Sciatic nerve (tissue), 2 donors: Measurements from ENCODE around the gene AMDHD2. TPM values are rescaled to one million over a fixed set of nuclear protein-coding genes. Genes with fewer than 3 reads are reported as not detected.
"Not testable (repeated sequence)": the region's sequence is repeated elsewhere in the genome, so short reads cannot be mapped to it uniquely, and the experiment has no call there.

Source experiments
- ATAC-seq: fragments of 200-7000 bp; cut with Tn5 transposase; one replicate; pipeline ENCODE4 v1.9.1; 2020; ENCODE audit warnings: mild to moderate bottlenecking, moderate library complexity
- DNase-seq: peaks from one replicate; pipeline ENCODE4 v3.0.0-alpha.2; 2020; ENCODE audit warnings: low spot score
- intact Hi-C: fragments of 100-400 bp; cut with DNase I; formaldehyde crosslinking; loops from one replicate; pipeline ENCODE4 v1.14.2; 2022
- total RNA-seq: library from RNA; stranded (reverse); fragmentation: NEBNext Ultra II Directional; extraction: Animal tissue kit (Norgen Biotek cat#: 25700); gene quantifications from one replicate; pipeline ENCODE4 v1.2.1, GENCODE V29; 2021
- donor health status: DM: no; HTN: no; CAD: no.
- donor health status: DM: no; HTN: no; CAD: no.

AMDHD2 gene, protein sequence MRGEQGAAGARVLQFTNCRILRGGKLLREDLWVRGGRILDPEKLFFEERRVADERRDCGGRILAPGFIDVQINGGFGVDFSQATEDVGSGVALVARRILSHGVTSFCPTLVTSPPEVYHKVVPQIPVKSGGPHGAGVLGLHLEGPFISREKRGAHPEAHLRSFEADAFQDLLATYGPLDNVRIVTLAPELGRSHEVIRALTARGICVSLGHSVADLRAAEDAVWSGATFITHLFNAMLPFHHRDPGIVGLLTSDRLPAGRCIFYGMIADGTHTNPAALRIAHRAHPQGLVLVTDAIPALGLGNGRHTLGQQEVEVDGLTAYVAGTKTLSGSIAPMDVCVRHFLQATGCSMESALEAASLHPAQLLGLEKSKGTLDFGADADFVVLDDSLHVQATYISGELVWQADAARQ
- total RNA-seq: 38.5 TPM

GRCh38 chr16:2520097-2520783 is at the start of gene AMDHD2:
Gene AMDHD2, plus strand, starts transcription at chr16:2520371. Its CDS starts 88 bp downstream, at chr16:2520459.
- peak; percentile 97 for DNase-seq
- intact Hi-C loops: no loop called here
- peak; percentile 86 for ATAC-seq

- ATAC-seq: no peak
- intact Hi-C loops: no loop called here
- no peak for DNase-seq
These were observed 49.6 kb upstream of the AMDHD2 start for GRCh38 chr16:2470603-2471015.

GRCh38 chr16:2471016-2471652 is 49.0 kb upstream of the AMDHD2 start, which contains the start of gene NTN3:
Gene NTN3, plus strand, starts transcription at chr16:2471297. Its CDS starts 405 bp downstream, at chr16:2471702.
- DNase-seq (no peak), ATAC-seq (no peak)
- intact Hi-C loops: no loop called here

DNA sequence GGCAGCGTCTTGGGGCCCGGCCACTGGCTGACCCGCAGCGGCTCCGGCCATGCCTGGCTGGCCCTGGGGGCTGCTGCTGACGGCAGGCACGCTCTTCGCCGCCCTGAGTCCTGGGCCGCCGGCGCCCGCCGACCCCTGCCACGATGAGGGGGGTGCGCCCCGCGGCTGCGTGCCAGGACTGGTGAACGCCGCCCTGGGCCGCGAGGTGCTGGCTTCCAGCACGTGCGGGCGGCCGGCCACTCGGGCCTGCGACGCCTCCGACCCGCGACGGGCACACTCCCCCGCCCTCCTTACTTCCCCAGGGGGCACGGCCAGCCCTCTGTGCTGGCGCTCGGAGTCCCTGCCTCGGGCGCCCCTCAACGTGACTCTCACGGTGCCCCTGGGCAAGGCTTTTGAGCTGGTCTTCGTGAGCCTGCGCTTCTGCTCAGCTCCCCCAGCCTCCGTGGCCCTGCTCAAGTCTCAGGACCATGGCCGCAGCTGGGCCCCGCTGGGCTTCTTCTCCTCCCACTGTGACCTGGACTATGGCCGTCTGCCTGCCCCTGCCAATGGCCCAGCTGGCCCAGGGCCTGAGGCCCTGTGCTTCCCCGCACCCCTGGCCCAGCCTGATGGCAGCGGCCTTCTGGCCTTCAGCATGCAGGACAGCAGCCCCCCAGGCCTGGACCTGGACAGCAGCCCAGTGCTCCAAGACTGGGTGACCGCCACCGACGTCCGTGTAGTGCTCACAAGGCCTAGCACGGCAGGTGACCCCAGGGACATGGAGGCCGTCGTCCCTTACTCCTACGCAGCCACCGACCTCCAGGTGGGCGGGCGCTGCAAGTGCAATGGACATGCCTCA is 48.3 kb upstream of the AMDHD2 start:
- intact Hi-C loops: no loop called here
- ATAC-seq: no peak
- DNase-seq: no peak

- intact Hi-C loops: no loop called here
- DNase-seq: no peak
- ATAC-seq: no peak
These were observed 47.7 kb upstream of the AMDHD2 start for GRCh38 chr16:2472488-2472864.

DNA sequence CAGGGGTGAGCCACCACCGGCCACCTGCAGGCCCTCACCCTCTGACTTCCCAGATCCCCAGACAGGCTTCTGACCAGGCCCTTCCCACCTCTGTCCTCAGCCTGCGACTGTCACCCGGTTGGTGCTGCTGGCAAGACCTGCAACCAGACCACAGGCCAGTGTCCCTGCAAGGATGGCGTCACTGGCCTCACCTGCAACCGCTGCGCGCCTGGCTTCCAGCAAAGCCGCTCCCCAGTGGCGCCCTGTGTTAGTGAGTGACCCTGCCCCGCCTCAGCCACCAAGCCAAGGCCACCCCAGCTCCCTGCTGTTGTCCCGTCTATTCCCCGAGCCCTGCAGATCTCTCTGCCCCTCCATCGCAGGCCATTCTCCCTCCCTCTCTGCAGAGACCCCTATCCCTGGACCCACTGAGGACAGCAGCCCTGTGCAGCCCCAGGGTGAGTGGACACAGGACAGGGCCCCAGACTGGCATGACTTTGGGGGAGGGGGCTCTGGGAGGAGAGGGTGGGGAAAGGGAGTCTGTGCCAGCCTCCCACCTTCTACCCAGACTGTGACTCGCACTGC is 47.2 kb upstream of the AMDHD2 start:
- DNase-seq (no peak), ATAC-seq (no peak)
- intact Hi-C loops: no loop called here

GRCh38 chr16:2473446-2473926 is 46.7 kb upstream of the AMDHD2 start:
- no peak for DNase-seq
- ATAC-seq: no peak
- intact Hi-C loops: no loop called here

DNA sequence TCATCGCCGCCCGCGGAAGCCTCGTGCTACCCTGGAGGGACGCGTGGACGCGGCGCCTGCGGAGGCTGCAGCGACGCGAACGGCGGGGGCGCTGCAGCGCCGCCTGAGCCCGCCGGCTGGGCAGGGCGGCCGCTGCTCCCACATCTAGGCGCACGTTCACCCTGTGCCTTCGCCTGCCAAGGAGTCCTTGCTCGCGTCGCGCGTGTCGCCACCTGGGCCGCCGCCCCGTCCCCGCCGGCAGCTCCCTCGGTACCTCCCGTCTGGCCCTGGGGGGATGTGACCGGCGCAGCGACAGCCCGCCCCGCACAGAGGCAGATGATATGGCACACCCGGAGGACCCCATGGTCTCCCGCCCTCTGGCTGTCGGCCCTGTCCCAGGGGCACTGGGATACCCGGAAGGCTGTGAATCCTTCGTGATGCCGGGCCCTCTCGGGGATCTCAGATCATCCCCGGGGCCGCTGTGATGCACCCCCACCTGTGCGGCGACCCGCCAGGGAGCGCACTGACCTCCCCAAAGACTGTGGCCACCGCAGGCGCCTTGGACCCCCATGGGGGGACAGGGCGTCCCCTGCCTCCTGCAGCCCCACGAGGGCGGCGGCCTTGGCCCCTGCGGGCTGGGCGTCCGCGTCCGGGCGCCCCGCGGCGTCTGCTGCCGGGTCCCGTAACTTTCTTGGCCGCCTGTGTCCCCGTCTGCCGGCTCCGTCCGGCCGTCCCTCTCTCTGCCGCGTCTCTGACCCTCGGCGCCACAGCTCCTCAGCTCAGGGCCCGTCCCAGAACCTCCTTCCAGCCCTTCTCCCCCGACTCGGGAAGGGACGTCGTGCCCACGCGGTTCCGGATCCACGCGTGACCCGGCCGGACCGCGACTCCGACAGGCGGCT is 45.9 kb upstream of the AMDHD2 start:
- DNase-seq (no peak), ATAC-seq (peak; percentile 34)
- intact Hi-C loops: no loop called here

DNA sequence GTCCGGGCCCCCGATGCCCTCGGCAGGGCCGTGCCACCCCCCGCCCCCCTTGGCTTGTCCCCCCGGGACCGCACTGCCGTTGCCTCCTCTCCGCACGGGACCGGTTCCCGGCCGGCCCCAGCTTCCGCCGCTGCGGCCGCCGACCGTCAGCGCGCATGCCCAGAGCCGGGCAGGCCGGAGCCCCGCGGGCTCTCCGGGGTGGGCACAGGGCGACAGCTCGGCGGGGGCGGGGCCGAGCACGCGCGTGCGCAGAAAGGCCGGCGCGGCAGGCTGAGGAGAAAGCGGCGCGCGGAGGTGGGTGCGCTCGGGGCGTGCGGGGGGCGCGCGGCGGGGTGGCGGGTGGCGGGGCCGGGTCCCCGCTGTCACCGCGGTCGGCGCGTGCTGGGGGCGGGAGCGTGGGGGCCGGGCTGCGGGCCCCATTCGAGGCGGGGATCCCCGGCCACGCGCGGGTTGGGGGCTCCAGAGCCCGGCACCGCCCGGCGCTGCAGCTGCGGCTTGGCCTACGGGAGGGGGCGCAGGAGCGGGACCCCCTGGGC is 45.2 kb upstream of the AMDHD2 start, which contains the start of gene TBC1D24:
TBC1D24 (plus strand) TSS at position 251 of the 536 bp plus-strand sequence. CDS start 21,022 bp downstream, outside the sequence.
- ATAC-seq: peak; percentile 90
- intact Hi-C loops: no loop called here
- peak; percentile 92 for DNase-seq

GRCh38 chr16:2475413-2476344 is 44.5 kb upstream of the AMDHD2 start:
- DNase-seq (no peak), ATAC-seq (no peak)
- intact Hi-C loops: no loop called here

DNA sequence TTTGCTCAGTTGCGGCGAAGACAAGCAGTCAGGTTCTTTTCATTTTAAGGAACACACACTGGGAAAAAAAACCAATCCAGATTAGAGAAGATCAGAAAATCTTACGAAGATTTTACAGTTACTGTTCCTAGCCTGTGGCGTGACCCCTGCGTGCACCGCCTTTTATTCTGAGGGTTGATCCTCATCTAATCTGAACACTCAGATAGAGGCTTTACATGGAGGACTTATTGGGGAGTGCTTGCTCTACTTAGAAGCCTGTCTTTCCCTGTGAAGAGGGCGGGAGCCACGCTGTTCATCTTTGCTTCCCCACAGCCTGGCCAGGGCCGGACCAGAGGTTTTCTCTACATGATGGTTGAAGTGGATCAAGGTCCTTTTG is 43.8 kb upstream of the AMDHD2 start:
- ATAC-seq (no peak), DNase-seq (no peak)
- intact Hi-C loops: no loop called here

DNA sequence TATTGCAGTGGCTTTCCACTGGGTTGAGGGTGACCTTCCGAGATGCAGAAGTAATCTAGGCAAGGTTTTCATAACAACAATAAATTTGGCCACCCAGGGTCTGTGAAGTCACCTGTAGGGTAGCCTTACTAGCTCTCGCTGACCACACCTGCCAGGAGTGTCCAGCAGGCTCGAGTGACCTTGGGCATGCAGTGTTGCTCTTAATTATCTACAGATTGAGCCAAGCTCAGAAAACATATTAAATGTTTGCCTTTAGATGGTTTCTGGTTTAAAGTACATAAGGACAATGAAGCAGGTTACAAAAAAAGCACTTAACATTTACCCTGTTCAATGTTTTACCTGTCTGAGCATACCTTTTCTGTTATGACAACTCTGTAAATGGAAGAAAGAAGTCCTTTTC is 43.4 kb upstream of the AMDHD2 start:
- intact Hi-C loops: no loop called here
- DNase-seq: no peak
- ATAC-seq: no peak

- ATAC-seq: no peak
- no peak for DNase-seq
- intact Hi-C loops: no loop called here
These were observed 42.8 kb upstream of the AMDHD2 start for GRCh38 chr16:2477327-2477726.

GRCh38 chr16:2478279-2478678 is 41.9 kb upstream of the AMDHD2 start:
- DNase-seq (no peak), ATAC-seq (no peak)
- intact Hi-C loops: no loop called here

GRCh38 chr16:2479996-2480395 is 40.2 kb upstream of the AMDHD2 start:
- ATAC-seq, intact Hi-C loops, DNase-seq: not testable (repeated sequence)

- intact Hi-C loops: no loop called here
- ATAC-seq: no peak
These were observed 39.2 kb upstream of the AMDHD2 start for GRCh38 chr16:2480948-2481347.

More at GRCh38 chr16:2480948-2481347, 39.2 kb upstream of the AMDHD2 start:
- no peak for DNase-seq
